ENCODE measurements around the gene NUP210L. TPM values are rescaled to one million over a fixed set of nuclear protein-coding genes. Genes with fewer than 3 reads are reported as not detected.

Gene NUP210L
- total and polyA plus RNA-seq, 2 of the 13 experiments (the other 11 are each of a cell fraction or from before 2014, with no cell fraction given), result not detected

DNA sequence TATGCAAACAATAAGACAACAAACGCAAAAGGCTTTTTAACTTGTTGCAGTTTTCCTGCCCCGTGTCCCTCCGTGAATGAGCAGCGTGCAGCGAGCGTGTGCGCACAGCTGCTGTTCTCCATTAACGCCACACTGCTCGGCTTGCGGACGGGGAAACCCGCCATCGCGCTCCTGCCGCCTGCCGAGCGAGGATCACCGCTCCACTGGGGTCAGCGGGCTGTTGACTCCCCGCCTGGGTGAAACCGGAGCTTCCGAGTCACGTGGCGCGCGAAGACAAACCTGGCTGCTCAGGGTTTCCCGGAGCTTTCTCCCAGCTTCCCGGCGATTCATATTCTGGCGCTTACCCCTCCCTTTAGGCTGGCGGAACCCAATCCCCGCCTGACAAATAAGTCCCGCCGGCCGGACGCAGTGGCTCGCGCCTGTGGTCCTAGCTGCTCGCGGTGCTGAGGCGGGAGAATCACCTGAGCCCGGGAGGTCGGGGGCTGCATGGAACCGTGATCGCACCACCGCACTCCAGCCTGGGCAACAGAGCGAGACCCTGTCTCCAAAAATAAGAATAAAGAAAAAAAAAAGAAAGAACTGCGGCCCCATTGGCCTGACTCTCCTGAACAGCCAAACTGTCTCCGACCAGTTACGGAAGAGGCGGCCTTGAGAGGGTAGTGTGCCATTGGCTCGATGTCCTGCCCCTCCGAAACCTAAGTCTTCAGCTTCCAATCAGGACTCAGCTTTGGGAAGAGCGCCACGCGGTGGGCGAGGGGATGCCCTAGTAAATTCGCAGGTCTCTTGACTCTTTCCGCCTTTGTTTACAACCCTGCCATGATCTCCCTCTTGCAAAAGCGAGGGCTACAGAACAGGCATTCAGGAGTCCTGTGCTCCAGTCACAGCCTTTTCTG, 187.5 kb downstream of the NUP210L start, which contains the start of gene CREB3L4 (continued):
- TF ChIP-seq DR1 (CRISPR knock-in tag; IDR thresholded peaks at IDR 0.05) (peak; percentile 72), ZNF333 (CRISPR knock-in tag; IDR thresholded peaks at IDR 0.05; ENCODE audit: borderline replicate concordance) (0 out of 2 replicates have a peak, but pooled peaks have one; percentile 13), MEIS1 (CRISPR knock-in tag; IDR thresholded peaks at IDR 0.05; ENCODE audit: borderline replicate concordance) (peak; percentile 83), KLF16 (CRISPR knock-in tag; IDR thresholded peaks at IDR 0.05) (peak in 1 of 2 experiments; percentile 76; a peak in 1 of 4 replicates), CEBPB (IDR thresholded peaks at IDR 0.05; ENCODE audit: borderline replicate concordance, low read depth, low read length) (no peak; the same call in 1 of the 2 replicates), HOXD1 (CRISPR knock-in tag; IDR thresholded peaks at IDR 0.05) (0 out of 2 replicates have a peak, but pooled peaks have one; percentile 52), SATB2 (CRISPR knock-in tag; IDR thresholded peaks at IDR 0.05) (peak; percentile 27; the same call in 1 of the 2 replicates), WIZ (CRISPR knock-in tag; IDR thresholded peaks at IDR 0.05) (no peak; the same call in 1 of the 2 replicates), MYC (CRISPR knock-in tag; IDR thresholded peaks at IDR 0.05; ENCODE audit: borderline replicate concordance) (peak; percentile 74), ZNF17 (CRISPR knock-in tag; IDR thresholded peaks at IDR 0.05) (no peak), ZNF12 (CRISPR knock-in tag; IDR thresholded peaks at IDR 0.05) (no peak)
- TF ChIP-seq, protein P1, sequence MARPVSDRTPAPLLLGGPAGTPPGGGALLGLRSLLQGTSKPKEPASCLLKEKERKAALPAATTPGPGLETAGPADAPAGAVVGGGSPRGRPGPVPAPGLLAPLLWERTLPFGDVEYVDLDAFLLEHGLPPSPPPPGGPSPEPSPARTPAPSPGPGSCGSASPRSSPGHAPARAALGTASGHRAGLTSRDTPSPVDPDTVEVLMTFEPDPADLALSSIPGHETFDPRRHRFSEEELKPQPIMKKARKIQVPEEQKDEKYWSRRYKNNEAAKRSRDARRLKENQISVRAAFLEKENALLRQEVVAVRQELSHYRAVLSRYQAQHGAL (CRISPR knock-in tag; IDR thresholded peaks at IDR 0.05; ENCODE audit: not compliant biosample characterization), result no peak
- TF ChIP-seq, protein P2, sequence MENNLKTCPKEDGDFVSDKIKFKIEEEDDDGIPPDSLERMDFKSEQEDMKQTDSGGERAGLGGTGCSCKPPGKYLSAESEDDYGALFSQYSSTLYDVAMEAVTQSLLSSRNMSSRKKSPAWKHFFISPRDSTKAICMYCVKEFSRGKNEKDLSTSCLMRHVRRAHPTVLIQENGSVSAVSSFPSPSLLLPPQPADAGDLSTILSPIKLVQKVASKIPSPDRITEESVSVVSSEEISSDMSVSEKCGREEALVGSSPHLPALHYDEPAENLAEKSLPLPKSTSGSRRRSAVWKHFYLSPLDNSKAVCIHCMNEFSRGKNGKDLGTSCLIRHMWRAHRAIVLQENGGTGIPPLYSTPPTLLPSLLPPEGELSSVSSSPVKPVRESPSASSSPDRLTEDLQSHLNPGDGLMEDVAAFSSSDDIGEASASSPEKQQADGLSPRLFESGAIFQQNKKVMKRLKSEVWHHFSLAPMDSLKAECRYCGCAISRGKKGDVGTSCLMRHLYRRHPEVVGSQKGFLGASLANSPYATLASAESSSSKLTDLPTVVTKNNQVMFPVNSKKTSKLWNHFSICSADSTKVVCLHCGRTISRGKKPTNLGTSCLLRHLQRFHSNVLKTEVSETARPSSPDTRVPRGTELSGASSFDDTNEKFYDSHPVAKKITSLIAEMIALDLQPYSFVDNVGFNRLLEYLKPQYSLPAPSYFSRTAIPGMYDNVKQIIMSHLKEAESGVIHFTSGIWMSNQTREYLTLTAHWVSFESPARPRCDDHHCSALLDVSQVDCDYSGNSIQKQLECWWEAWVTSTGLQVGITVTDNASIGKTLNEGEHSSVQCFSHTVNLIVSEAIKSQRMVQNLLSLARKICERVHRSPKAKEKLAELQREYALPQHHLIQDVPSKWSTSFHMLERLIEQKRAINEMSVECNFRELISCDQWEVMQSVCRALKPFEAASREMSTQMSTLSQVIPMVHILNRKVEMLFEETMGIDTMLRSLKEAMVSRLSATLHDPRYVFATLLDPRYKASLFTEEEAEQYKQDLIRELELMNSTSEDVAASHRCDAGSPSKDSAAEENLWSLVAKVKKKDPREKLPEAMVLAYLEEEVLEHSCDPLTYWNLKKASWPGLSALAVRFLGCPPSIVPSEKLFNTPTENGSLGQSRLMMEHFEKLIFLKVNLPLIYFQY (CRISPR knock-in tag; IDR thresholded peaks at IDR 0.05; ENCODE audit: borderline replicate concordance), result no peak
- TF ChIP-seq, protein P3, sequence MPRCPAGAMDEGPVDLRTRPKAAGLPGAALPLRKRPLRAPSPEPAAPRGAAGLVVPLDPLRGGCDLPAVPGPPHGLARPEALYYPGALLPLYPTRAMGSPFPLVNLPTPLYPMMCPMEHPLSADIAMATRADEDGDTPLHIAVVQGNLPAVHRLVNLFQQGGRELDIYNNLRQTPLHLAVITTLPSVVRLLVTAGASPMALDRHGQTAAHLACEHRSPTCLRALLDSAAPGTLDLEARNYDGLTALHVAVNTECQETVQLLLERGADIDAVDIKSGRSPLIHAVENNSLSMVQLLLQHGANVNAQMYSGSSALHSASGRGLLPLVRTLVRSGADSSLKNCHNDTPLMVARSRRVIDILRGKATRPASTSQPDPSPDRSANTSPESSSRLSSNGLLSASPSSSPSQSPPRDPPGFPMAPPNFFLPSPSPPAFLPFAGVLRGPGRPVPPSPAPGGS (CRISPR knock-in tag; IDR thresholded peaks at IDR 0.05), result no peak; the same call in none of the 2 replicates
- TF ChIP-seq, protein P4, sequence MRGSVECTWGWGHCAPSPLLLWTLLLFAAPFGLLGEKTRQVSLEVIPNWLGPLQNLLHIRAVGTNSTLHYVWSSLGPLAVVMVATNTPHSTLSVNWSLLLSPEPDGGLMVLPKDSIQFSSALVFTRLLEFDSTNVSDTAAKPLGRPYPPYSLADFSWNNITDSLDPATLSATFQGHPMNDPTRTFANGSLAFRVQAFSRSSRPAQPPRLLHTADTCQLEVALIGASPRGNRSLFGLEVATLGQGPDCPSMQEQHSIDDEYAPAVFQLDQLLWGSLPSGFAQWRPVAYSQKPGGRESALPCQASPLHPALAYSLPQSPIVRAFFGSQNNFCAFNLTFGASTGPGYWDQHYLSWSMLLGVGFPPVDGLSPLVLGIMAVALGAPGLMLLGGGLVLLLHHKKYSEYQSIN (CRISPR knock-in tag; IDR thresholded peaks at IDR 0.05; ENCODE audit: borderline replicate concordance), result no peak
- TF ChIP-seq, protein P5, sequence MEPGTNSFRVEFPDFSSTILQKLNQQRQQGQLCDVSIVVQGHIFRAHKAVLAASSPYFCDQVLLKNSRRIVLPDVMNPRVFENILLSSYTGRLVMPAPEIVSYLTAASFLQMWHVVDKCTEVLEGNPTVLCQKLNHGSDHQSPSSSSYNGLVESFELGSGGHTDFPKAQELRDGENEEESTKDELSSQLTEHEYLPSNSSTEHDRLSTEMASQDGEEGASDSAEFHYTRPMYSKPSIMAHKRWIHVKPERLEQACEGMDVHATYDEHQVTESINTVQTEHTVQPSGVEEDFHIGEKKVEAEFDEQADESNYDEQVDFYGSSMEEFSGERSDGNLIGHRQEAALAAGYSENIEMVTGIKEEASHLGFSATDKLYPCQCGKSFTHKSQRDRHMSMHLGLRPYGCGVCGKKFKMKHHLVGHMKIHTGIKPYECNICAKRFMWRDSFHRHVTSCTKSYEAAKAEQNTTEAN (CRISPR knock-in tag; conservative IDR thresholded peaks at IDR 0.05), result peak; percentile 79
- TF ChIP-seq, protein P6, sequence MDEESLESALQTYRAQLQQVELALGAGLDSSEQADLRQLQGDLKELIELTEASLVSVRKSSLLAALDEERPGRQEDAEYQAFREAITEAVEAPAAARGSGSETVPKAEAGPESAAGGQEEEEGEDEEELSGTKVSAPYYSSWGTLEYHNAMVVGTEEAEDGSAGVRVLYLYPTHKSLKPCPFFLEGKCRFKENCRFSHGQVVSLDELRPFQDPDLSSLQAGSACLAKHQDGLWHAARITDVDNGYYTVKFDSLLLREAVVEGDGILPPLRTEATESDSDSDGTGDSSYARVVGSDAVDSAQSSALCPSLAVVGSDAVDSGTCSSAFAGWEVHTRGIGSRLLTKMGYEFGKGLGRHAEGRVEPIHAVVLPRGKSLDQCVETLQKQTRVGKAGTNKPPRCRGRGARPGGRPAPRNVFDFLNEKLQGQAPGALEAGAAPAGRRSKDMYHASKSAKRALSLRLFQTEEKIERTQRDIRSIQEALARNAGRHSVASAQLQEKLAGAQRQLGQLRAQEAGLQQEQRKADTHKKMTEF (CRISPR knock-in tag; IDR thresholded peaks at IDR 0.05), result peak; percentile 67

All from HepG2 (cell line).